Astrocyte (in vitro differentiated cells and primary cell): ENCODE data around the gene LDAH. TPM values are rescaled to one million over a fixed set of nuclear protein-coding genes. Genes with fewer than 3 reads are reported as not detected.

Source experiments
- DNase-seq: peaks from one replicate; pipeline ENCODE4 v3.0.0-alpha.2; 2010; ENCODE audit warnings: low read depth
- FAIRE-seq: peaks from 2 replicates; lab custom pipeline; 2011; peaks lifted over from hg19 to GRCh38; lab: Jason Lieb, UNC
- H2AFZ ChIP-seq: 2 replicates; pipeline ENCODE4 v1.6.0; 2012; ENCODE audit warnings: low read depth, low read length, inconsistent platforms
- H3K27ac ChIP-seq: 2 replicates; pipeline ENCODE4 v1.5.1; 2011; ENCODE audit warnings: low read depth, low read length, inconsistent platforms
- H3K27me3 ChIP-seq: 2 replicates; pipeline ENCODE4 v1.6.0; 2011; ENCODE audit warnings: low read length, inconsistent platforms; ENCODE audit not compliant: insufficient read depth
- H3K36me3 ChIP-seq: 2 replicates; pipeline ENCODE4 v1.5.1; 2011; ENCODE audit warnings: low read length, inconsistent platforms; ENCODE audit not compliant: insufficient read depth
- H3K4me1 ChIP-seq: 2 replicates; pipeline ENCODE4 v1.5.1; 2011; ENCODE audit warnings: low read length, inconsistent platforms; ENCODE audit not compliant: insufficient read depth
- H3K4me2 ChIP-seq: 2 replicates; pipeline ENCODE4 v1.6.0; 2012; ENCODE audit warnings: low read length, inconsistent platforms
- H3K4me3 ChIP-seq: 2 replicates; pipeline ENCODE4 v1.5.1; 2011; ENCODE audit warnings: low read depth, mild to moderate bottlenecking, low read length, inconsistent platforms; ENCODE audit not compliant: insufficient read depth
- H3K79me2 ChIP-seq: 2 replicates; pipeline ENCODE4 v1.6.0; 2012; ENCODE audit warnings: mild to moderate bottlenecking, low read length, inconsistent platforms; ENCODE audit not compliant: insufficient read depth
- H3K9ac ChIP-seq: 2 replicates; pipeline ENCODE4 v1.6.0; 2012; ENCODE audit warnings: mild to moderate bottlenecking, low read length, inconsistent platforms
- H3K9me3 ChIP-seq: 2 replicates; pipeline ENCODE4 v1.5.1; 2012; ENCODE audit warnings: low read depth, mild to moderate bottlenecking, low read length, inconsistent platforms; ENCODE audit not compliant: insufficient read depth
- H4K20me1 ChIP-seq: 2 replicates; pipeline ENCODE4 v1.6.0; 2012; ENCODE audit warnings: low read length, inconsistent platforms; ENCODE audit not compliant: insufficient read depth
- H3K27ac Mint-ChIP-seq: one replicate; pipeline ENCODE4 v1.8.0; 2021; ENCODE audit warnings: mild to moderate bottlenecking, mixed read lengths; ENCODE audit not compliant: unreplicated experiment
- H3K27me3 Mint-ChIP-seq: one replicate; pipeline ENCODE4 v1.8.0; 2021; ENCODE audit warnings: low read depth, mixed read lengths; ENCODE audit not compliant: unreplicated experiment
- H3K36me3 Mint-ChIP-seq: one replicate; pipeline ENCODE4 v1.8.0; 2021; ENCODE audit warnings: low read depth, mixed read lengths; ENCODE audit not compliant: unreplicated experiment
- H3K4me1 Mint-ChIP-seq: one replicate; pipeline ENCODE4 v1.8.0; 2021; ENCODE audit warnings: low read depth, mixed read lengths; ENCODE audit not compliant: unreplicated experiment
- H3K4me3 Mint-ChIP-seq: one replicate; pipeline ENCODE4 v1.8.0; 2021; ENCODE audit warnings: mild to moderate bottlenecking, moderate library complexity, mixed read lengths; ENCODE audit not compliant: unreplicated experiment
- H3K9me3 Mint-ChIP-seq: one replicate; pipeline ENCODE4 v1.8.0; 2021; ENCODE audit warnings: mild to moderate bottlenecking, mixed read lengths; ENCODE audit not compliant: unreplicated experiment
- CTCF ChIP-seq: IDR thresholded peaks from 2 replicates; pipeline ENCODE4 v1.5.1; 2011; ENCODE audit warnings: low read depth, mild to moderate bottlenecking, inconsistent platforms, low read length, moderate library complexity; ENCODE audit not compliant: insufficient read depth
- EZH2 ChIP-seq: IDR thresholded peaks from 2 replicates; pipeline ENCODE4 v1.6.1; 2012; ENCODE audit warnings: mild to moderate bottlenecking, low read length, inconsistent platforms; ENCODE audit not compliant: insufficient read depth
- total RNA-seq: library from RNA; stranded (reverse); gene quantifications from 2 replicates; pipeline ENCODE4 v1.2.1, GENCODE V29; 2021

Gene LDAH
- total RNA-seq, 1 donor from 2014 or later: 19.3 TPM

- FAIRE-seq: no peak
- H3K4me2 ChIP-seq: peak overlapping the region; percentile 92
These were observed 173.3 kb downstream of the LDAH start for GRCh38 chr2:20649576-20649975.

GRCh38 chr2:20648831-20649230 lies 174.1 kb downstream of the LDAH start:
- H3K36me3 ChIP-seq: no peaks in the 10 kb centered on the region
- no peak overlapping the region for H3K27ac ChIP-seq
- no peaks in the 10 kb centered on the region for H3K9me3 ChIP-seq
- Mint-ChIP-seq H3K4me1 (peaks cover 26% of the 10 kb centered on the region), H3K9me3 (no peaks in the 10 kb centered on the region), H3K36me3 (peaks cover 7% of the 10 kb centered on the region), H3K27ac (peak overlapping the region; percentile 85), H3K4me3 (no peak overlapping the region), H3K27me3 (no peaks in the 10 kb centered on the region)
- H3K79me2 ChIP-seq: peaks cover 16% of the 10 kb centered on the region
- H3K4me3 ChIP-seq: no peak overlapping the region
- H2AFZ ChIP-seq: no peak overlapping the region
- H3K4me2 ChIP-seq: no peak overlapping the region
- TF ChIP-seq CTCF (no peak), EZH2 (no peak)
- DNase-seq (no peak), FAIRE-seq (no peak)
- H3K27me3 ChIP-seq: no peaks in the 10 kb centered on the region
- H3K9ac ChIP-seq: no peak overlapping the region
- no peaks in the 10 kb centered on the region for H4K20me1 ChIP-seq
- H3K4me1 ChIP-seq: peaks cover 13% of the 10 kb centered on the region

More at GRCh38 chr2:20649576-20649975, 173.3 kb downstream of the LDAH start:
- peaks cover 6% of the 10 kb centered on the region for H3K36me3 Mint-ChIP-seq
- DNase-seq: no peak
- H3K79me2 ChIP-seq: peaks cover 16% of the 10 kb centered on the region
- peaks cover 13% of the 10 kb centered on the region for H3K4me1 ChIP-seq
- no peak overlapping the region for H3K27ac ChIP-seq
- H3K9ac ChIP-seq: no peak overlapping the region
- no peak overlapping the region for H2AFZ ChIP-seq
- H3K4me3 ChIP-seq: no peak overlapping the region
- no peaks in the 10 kb centered on the region for H3K9me3 ChIP-seq
- H3K27me3 ChIP-seq: peaks cover 5% of the 10 kb centered on the region
- no peaks in the 10 kb centered on the region for H3K27me3 Mint-ChIP-seq
- H3K27ac Mint-ChIP-seq: peak overlapping the region; percentile 53
- H3K9me3 Mint-ChIP-seq: no peaks in the 10 kb centered on the region
- H3K36me3 ChIP-seq: no peaks in the 10 kb centered on the region
- TF ChIP-seq CTCF: no peak
- no peak for TF ChIP-seq EZH2
- peaks cover 26% of the 10 kb centered on the region for H3K4me1 Mint-ChIP-seq
- H3K4me3 Mint-ChIP-seq: peak overlapping the region; percentile 93
- H4K20me1 ChIP-seq: no peaks in the 10 kb centered on the region

GRCh38 chr2:20648206-20648605 lies 174.7 kb downstream of the LDAH start:
- Mint-ChIP-seq H3K4me3 (no peak overlapping the region), H3K4me1 (peaks cover 26% of the 10 kb centered on the region), H3K27me3 (no peaks in the 10 kb centered on the region), H3K36me3 (peaks cover 7% of the 10 kb centered on the region), H3K27ac (no peak overlapping the region), H3K9me3 (no peaks in the 10 kb centered on the region)
- FAIRE-seq: no peak
- no peak overlapping the region for H3K4me3 ChIP-seq
- H3K4me2 ChIP-seq: no peak overlapping the region
- H3K9ac ChIP-seq: no peak overlapping the region
- no peaks in the 10 kb centered on the region for H4K20me1 ChIP-seq
- no peak for TF ChIP-seq CTCF
- no peak for TF ChIP-seq EZH2
- no peak for DNase-seq
- peaks cover 16% of the 10 kb centered on the region for H3K79me2 ChIP-seq
- no peak overlapping the region for H3K27ac ChIP-seq
- H3K9me3 ChIP-seq: no peaks in the 10 kb centered on the region
- H3K4me1 ChIP-seq: peaks cover 13% of the 10 kb centered on the region
- H3K27me3 ChIP-seq: no peaks in the 10 kb centered on the region
- H3K36me3 ChIP-seq: no peaks in the 10 kb centered on the region
- no peak overlapping the region for H2AFZ ChIP-seq
